ENCODE results near the gene LIPI.
"Not testable (repeated sequence)": the region's sequence is repeated elsewhere in the genome, so short reads cannot be mapped to it uniquely, and the experiment has no call there.

Gene LIPI

GRCh38 chr21:14210738-14211137 lies at the start of gene LIPI:
Gene LIPI, minus strand, starts transcription at chr21:14210955. Its CDS starts 110 bp downstream, at chr21:14210845.
- in situ Hi-C loops (cut with HindIII; ENCODE audit: low sequenced_read_pairs): no loop called here

- in situ Hi-C loops (cut with HindIII; ENCODE audit: low sequenced_read_pairs): no loop called here
Measured at GRCh38 chr21:14260174-14260764, 49.5 kb upstream of the LIPI start.

- in situ Hi-C loops (cut with HindIII; ENCODE audit: low sequenced_read_pairs): no loop called here
Measured at GRCh38 chr21:14259747-14260146, 49.0 kb upstream of the LIPI start.

- in situ Hi-C loops (cut with HindIII; ENCODE audit: low sequenced_read_pairs): no loop called here
Measured at GRCh38 chr21:14251336-14251735, 40.6 kb upstream of the LIPI start.

- in situ Hi-C loops (cut with HindIII; ENCODE audit: low sequenced_read_pairs): no loop called here
Measured at GRCh38 chr21:14245711-14246110, 35.0 kb upstream of the LIPI start.

GRCh38 chr21:14244911-14245310 lies 34.2 kb upstream of the LIPI start:
- in situ Hi-C loops (cut with HindIII; ENCODE audit: low sequenced_read_pairs): no loop called here

- in situ Hi-C loops (cut with HindIII; ENCODE audit: low sequenced_read_pairs): no loop called here
Measured at GRCh38 chr21:14243874-14244273, 33.1 kb upstream of the LIPI start.

- in situ Hi-C loops (cut with HindIII; ENCODE audit: low sequenced_read_pairs): no loop called here
Measured at GRCh38 chr21:14243461-14243860, 32.7 kb upstream of the LIPI start.

- in situ Hi-C loops (cut with HindIII; ENCODE audit: low sequenced_read_pairs): no loop called here
Measured at GRCh38 chr21:14241297-14241696, 30.5 kb upstream of the LIPI start.

- in situ Hi-C loops (cut with HindIII; ENCODE audit: low sequenced_read_pairs): no loop called here
Measured at GRCh38 chr21:14239281-14239680, 28.5 kb upstream of the LIPI start.

GRCh38 chr21:14236180-14236579 lies 25.4 kb upstream of the LIPI start:
- in situ Hi-C loops (cut with HindIII; ENCODE audit: low sequenced_read_pairs): no loop called here

GRCh38 chr21:14235101-14235500 lies 24.3 kb upstream of the LIPI start:
- in situ Hi-C loops (cut with HindIII; ENCODE audit: low sequenced_read_pairs): no loop called here

- in situ Hi-C loops (cut with HindIII; ENCODE audit: low sequenced_read_pairs): no loop called here
Measured at GRCh38 chr21:14229399-14229798, 18.6 kb upstream of the LIPI start.

- in situ Hi-C loops (cut with HindIII; ENCODE audit: low sequenced_read_pairs): no loop called here
Measured at GRCh38 chr21:14223365-14223764, 12.6 kb upstream of the LIPI start.

- in situ Hi-C loops (cut with HindIII; ENCODE audit: low sequenced_read_pairs): no loop called here
Measured at GRCh38 chr21:14215971-14216641, 5.4 kb upstream of the LIPI start, which contains the start of gene RBM11. Gene RBM11, plus strand, starts transcription at chr21:14216157. Its CDS starts 30 bp downstream, at chr21:14216187.

GRCh38 chr21:14213164-14213563 lies 2.4 kb upstream of the LIPI start:
- in situ Hi-C loops (cut with HindIII; ENCODE audit: low sequenced_read_pairs): no loop called here

- in situ Hi-C loops (cut with HindIII; ENCODE audit: low sequenced_read_pairs): no loop called here
Measured at GRCh38 chr21:14206222-14206621, 4.5 kb downstream of the LIPI start.

- in situ Hi-C loops (cut with HindIII; ENCODE audit: low sequenced_read_pairs): not testable (repeated sequence)
Measured at GRCh38 chr21:14166463-14167223, 44.1 kb downstream of the LIPI start.

- in situ Hi-C loops (cut with HindIII; ENCODE audit: low sequenced_read_pairs): no loop called here
Measured at GRCh38 chr21:14143999-14144398, 66.8 kb downstream of the LIPI start.

GRCh38 chr21:14124266-14124665 lies 86.5 kb downstream of the LIPI start:
- in situ Hi-C loops (cut with HindIII; ENCODE audit: low sequenced_read_pairs): no loop called here

- in situ Hi-C loops (cut with HindIII; ENCODE audit: low sequenced_read_pairs): no loop called here
Measured at GRCh38 chr21:14121719-14122118, 89.0 kb downstream of the LIPI start.
